ENCODE measurements around the gene TM2D3. TPM values are rescaled to one million over a fixed set of nuclear protein-coding genes. Genes with fewer than 3 reads are reported as not detected.

The TM2D3 gene
- total RNA-seq, 1 experiment from 2014 or later = 48.8 TPM

DNA sequence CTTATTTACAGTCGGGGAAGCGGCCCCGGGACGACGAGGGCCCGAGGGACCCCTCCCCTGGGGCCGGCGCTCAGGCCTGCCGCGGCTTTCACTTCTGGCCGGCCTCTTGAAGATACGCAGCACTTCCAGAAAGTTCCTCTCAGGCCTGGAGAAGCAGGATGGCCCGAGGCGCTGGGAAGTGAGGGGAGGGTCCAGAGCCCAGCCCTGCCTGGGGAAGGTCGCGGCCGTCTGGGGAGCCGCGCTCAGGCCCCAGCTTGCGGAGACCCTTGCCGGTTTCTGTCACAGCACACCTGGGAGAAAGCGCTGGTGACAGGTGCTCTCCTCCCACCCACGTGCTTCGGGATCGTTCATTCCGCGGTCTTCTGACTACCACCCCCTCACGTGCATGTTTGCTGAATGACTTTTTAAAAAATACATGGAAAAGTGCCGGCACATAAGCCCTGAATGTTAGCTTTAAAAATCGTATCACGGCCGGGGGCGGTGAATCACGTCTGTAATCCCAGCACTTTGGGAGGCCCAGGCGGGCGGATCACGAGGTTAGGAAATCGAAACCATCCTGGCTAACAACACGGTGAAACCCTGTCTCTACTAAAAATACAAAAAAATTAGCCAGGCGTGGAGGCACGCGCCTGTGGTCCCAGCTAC is 727 bp upstream of the TM2D3 start:
- intact Hi-C loops (cut with micrococcal nuclease; ENCODE audit: unreplicated experiment) = loop anchor here (5.0 kb wide), 1 partner anchor 69 kb away; the partner anchor contains the start of gene TARS3
- CTCF ChIA-PET = no interaction called here
- H3K27ac Mint-ChIP-seq (ENCODE audit: unreplicated experiment) = peak overlapping the region; percentile 81
- H3K4me1 Mint-ChIP-seq (ENCODE audit: low read depth, unreplicated experiment) = peaks cover 7% of the 10 kb centered on the region
- TSS peak; percentile 98 for BruUV-seq (replicated peaks)
- TF ChIP-seq CTCF (IDR thresholded peaks at IDR 0.05; ENCODE audit: unreplicated experiment) = no peak
- DNase-seq = no peak
- H3K27me3 Mint-ChIP-seq (ENCODE audit: unreplicated experiment) = no peaks in the 10 kb centered on the region
- peak overlapping the region; percentile 81 for H3K4me3 Mint-ChIP-seq (ENCODE audit: low read depth, unreplicated experiment)
- peaks cover 37% of the 10 kb centered on the region for H3K36me3 Mint-ChIP-seq (ENCODE audit: insufficient read depth, unreplicated experiment)
- H3K9me3 Mint-ChIP-seq (ENCODE audit: low read depth, unreplicated experiment) = no peaks in the 10 kb centered on the region

GRCh38 chr15:101651554-101652097 is 555 bp downstream of the TM2D3 start:
- H3K27ac Mint-ChIP-seq (ENCODE audit: unreplicated experiment) = peak overlapping the region; percentile 81
- H3K36me3 Mint-ChIP-seq (ENCODE audit: insufficient read depth, unreplicated experiment) = peaks cover 43% of the 10 kb centered on the region
- H3K9me3 Mint-ChIP-seq (ENCODE audit: low read depth, unreplicated experiment) = no peaks in the 10 kb centered on the region
- DNase-seq = no peak
- no TSS peak for BruUV-seq (replicated peaks)
- CTCF ChIA-PET = interaction anchor here (1.3 kb wide), 1 partner anchor 363 kb away, joined by 3 read pairs; no protein-coding TSS in a partner anchor
- no peak for TF ChIP-seq CTCF (IDR thresholded peaks at IDR 0.05; ENCODE audit: unreplicated experiment)
- H3K4me3 Mint-ChIP-seq (ENCODE audit: low read depth, unreplicated experiment) = peak overlapping the region; percentile 81
- H3K27me3 Mint-ChIP-seq (ENCODE audit: unreplicated experiment) = no peaks in the 10 kb centered on the region
- H3K4me1 Mint-ChIP-seq (ENCODE audit: low read depth, unreplicated experiment) = peaks cover 7% of the 10 kb centered on the region
- intact Hi-C loops (cut with micrococcal nuclease; ENCODE audit: unreplicated experiment) = loop anchor here (5.0 kb wide), 1 partner anchor 71 kb away; the partner anchor contains the start of gene TARS3

GRCh38 chr15:101650145-101650544 is 2.0 kb downstream of the TM2D3 start:
- TF ChIP-seq CTCF (IDR thresholded peaks at IDR 0.05; ENCODE audit: unreplicated experiment) = no peak
- H3K4me1 Mint-ChIP-seq (ENCODE audit: low read depth, unreplicated experiment) = peaks cover 7% of the 10 kb centered on the region
- intact Hi-C loops (cut with micrococcal nuclease; ENCODE audit: unreplicated experiment) = loop anchor here (5.0 kb wide), 1 partner anchor 72 kb away; the partner anchor contains the start of gene TARS3
- no peak for DNase-seq
- no peaks in the 10 kb centered on the region for H3K9me3 Mint-ChIP-seq (ENCODE audit: low read depth, unreplicated experiment)
- BruUV-seq (replicated peaks) = no TSS peak
- H3K36me3 Mint-ChIP-seq (ENCODE audit: insufficient read depth, unreplicated experiment) = peaks cover 58% of the 10 kb centered on the region
- no peak overlapping the region for H3K27ac Mint-ChIP-seq (ENCODE audit: unreplicated experiment)
- H3K4me3 Mint-ChIP-seq (ENCODE audit: low read depth, unreplicated experiment) = no peak overlapping the region
- CTCF ChIA-PET = interaction anchor here (0.6 kb wide), 1 partner anchor 644 kb away, joined by 4 read pairs; no protein-coding TSS in a partner anchor
- no peaks in the 10 kb centered on the region for H3K27me3 Mint-ChIP-seq (ENCODE audit: unreplicated experiment)

DNA sequence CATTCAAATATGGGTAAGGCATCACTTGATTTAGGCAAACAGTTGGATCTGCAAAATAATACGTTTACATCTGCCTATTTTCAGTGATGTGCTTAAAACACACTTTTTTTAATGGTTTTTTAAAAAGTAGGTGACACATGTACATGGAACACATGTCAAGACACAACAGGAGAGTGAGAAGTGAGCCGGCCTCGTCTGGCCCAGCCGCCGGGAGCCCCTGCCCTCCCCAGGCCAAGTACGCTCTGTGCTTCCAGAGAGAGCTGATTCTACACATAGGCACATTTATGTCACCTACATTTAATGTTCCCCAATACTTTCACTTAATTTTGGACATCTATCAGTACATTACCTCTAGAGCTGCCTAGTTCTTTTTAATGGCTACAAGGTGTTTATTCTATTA is 3.8 kb downstream of the TM2D3 start:
- CTCF ChIA-PET = no interaction called here
- DNase-seq = no peak
- peaks cover 7% of the 10 kb centered on the region for H3K4me1 Mint-ChIP-seq (ENCODE audit: low read depth, unreplicated experiment)
- no peak overlapping the region for H3K27ac Mint-ChIP-seq (ENCODE audit: unreplicated experiment)
- peaks cover 72% of the 10 kb centered on the region for H3K36me3 Mint-ChIP-seq (ENCODE audit: insufficient read depth, unreplicated experiment)
- no peaks in the 10 kb centered on the region for H3K9me3 Mint-ChIP-seq (ENCODE audit: low read depth, unreplicated experiment)
- H3K4me3 Mint-ChIP-seq (ENCODE audit: low read depth, unreplicated experiment) = no peak overlapping the region
- H3K27me3 Mint-ChIP-seq (ENCODE audit: unreplicated experiment) = no peaks in the 10 kb centered on the region
- BruUV-seq (replicated peaks) = no TSS peak
- no peak for TF ChIP-seq CTCF (IDR thresholded peaks at IDR 0.05; ENCODE audit: unreplicated experiment)
- intact Hi-C loops (cut with micrococcal nuclease; ENCODE audit: unreplicated experiment) = no loop called here

Measured in Calu3 (cell line).